H1 (cell line): ENCODE results near the gene ADM. TPM values are rescaled to one million over a fixed set of nuclear protein-coding genes. Genes with fewer than 3 reads are reported as not detected.

Experiments used
- CTCF ChIA-PET: fragments of 300-600 bp; sonication (Branson Sonifier 250); formaldehyde crosslinking; loops from one replicate; lab custom pipeline; 2021; ENCODE audit not compliant: partially characterized antibody; lab: Charles Lee
- POLR2A ChIA-PET: fragments of 300-600 bp; sonication (Branson Sonifier 250); formaldehyde crosslinking; loops from one replicate; lab custom pipeline; 2021; ENCODE audit warnings: inconsistent platforms; ENCODE audit not compliant: partially characterized antibody; lab: Charles Lee
- DNase-seq, 2 experiments: peaks; one replicate each; pipeline versions ENCODE4 v3.0.0 to v3.0.0-alpha.2; 2010 to 2022; ENCODE audit warnings: low spot score in 2 of 2, low read depth in 1 of 2, mixed read lengths in 1 of 2
- FAIRE-seq: peaks from 2 replicates; lab custom pipeline; 2011; peaks lifted over from hg19 to GRCh38; lab: Jason Lieb, UNC
- H2AFZ ChIP-seq: 2 replicates; pipeline ENCODE4 v1.8.1; 2012; ENCODE audit warnings: low read length, inconsistent platforms
- H2AK5ac ChIP-seq: 2 replicates; pipeline ENCODE4 v1.6.1; 2013; ENCODE audit warnings: low read depth, low read length
- H2BK120ac ChIP-seq: replicated peaks from 2 replicates; pipeline ENCODE3; 2013; ENCODE audit warnings: low read depth, low read length, inconsistent platforms
- H2BK12ac ChIP-seq: 2 replicates; pipeline ENCODE4 v1.6.1; 2013; ENCODE audit warnings: low read depth, low read length
- H2BK15ac ChIP-seq: 2 replicates; pipeline ENCODE4 v1.6.1; 2013; ENCODE audit warnings: low read length
- H2BK20ac ChIP-seq: 2 replicates; pipeline ENCODE4 v1.6.1; 2013; ENCODE audit warnings: low read length
- H2BK5ac ChIP-seq: 2 replicates; pipeline ENCODE4 v1.6.1; 2013; ENCODE audit warnings: low read depth, low read length
- H3K14ac ChIP-seq: 2 replicates; pipeline ENCODE4 v1.6.1; 2013; ENCODE audit warnings: inconsistent platforms; ENCODE audit not compliant: insufficient read length
- H3K18ac ChIP-seq: 2 replicates; pipeline ENCODE4 v1.6.1; 2013; ENCODE audit warnings: low read length; ENCODE audit errors: extremely low read depth
- H3K23ac ChIP-seq: 2 replicates; pipeline ENCODE4 v1.6.1; 2013; ENCODE audit warnings: inconsistent platforms; ENCODE audit not compliant: insufficient read length
- H3K23me2 ChIP-seq: 2 replicates; pipeline ENCODE4 v1.6.1; 2013; ENCODE audit warnings: low read depth, low read length
- H3K27ac ChIP-seq: 2 replicates; pipeline ENCODE4 v1.6.1; 2011; ENCODE audit warnings: low read depth, low read length, inconsistent platforms
- H3K27me3 ChIP-seq, 4 experiments: replicated peaks in 1 of 4; 1 replicate in 1 of 4; 2 replicates in 3 of 4; pipeline versions ENCODE4 v1.6.1 to v1.8.1; 2011 to 2013; ENCODE audit warnings: low read length in 3 of 4, mild to moderate bottlenecking in 3 of 4, inconsistent platforms in 2 of 4, mixed read lengths in 2 of 4, moderate library complexity in 1 of 4; ENCODE audit not compliant: control insufficient read depth in 3 of 4, insufficient read depth in 3 of 4; ENCODE audit errors: extremely low read depth in 1 of 4
- H3K36me3 ChIP-seq, 4 experiments: 2 replicates each; pipeline versions ENCODE4 v1.6.1 to v1.8.1; 2011 to 2013; ENCODE audit warnings: mild to moderate bottlenecking in 4 of 4, low read length in 3 of 4, moderate library complexity in 2 of 4, control low read depth in 1 of 4, inconsistent platforms in 1 of 4; ENCODE audit not compliant: insufficient read depth in 4 of 4, control insufficient read depth in 2 of 4
- H3K4ac ChIP-seq: replicated peaks from 2 replicates; pipeline ENCODE3; 2013; ENCODE audit warnings: low read length, low read depth, mixed read lengths, inconsistent platforms; ENCODE audit not compliant: insufficient read length
- H3K4me1 ChIP-seq, 4 experiments: replicated peaks in 1 of 4; 1 replicate in 1 of 4; 2 replicates in 3 of 4; pipeline versions ENCODE4 v1.6.1 to v1.8.1; 2011 to 2013; ENCODE audit warnings: low read length in 3 of 4, inconsistent platforms in 2 of 4, mixed read lengths in 1 of 4; ENCODE audit not compliant: insufficient read depth in 4 of 4, control insufficient read depth in 3 of 4
- H3K4me2 ChIP-seq, 2 experiments: 2 replicates each; pipeline versions ENCODE4 v1.6.1 to v1.8.1; 2011 to 2013; ENCODE audit warnings: low read depth in 2 of 2, low read length in 2 of 2, control low read depth in 1 of 2, inconsistent platforms in 1 of 2, mild to moderate bottlenecking in 1 of 2; ENCODE audit not compliant: insufficient read depth in 1 of 2
- H3K4me3 ChIP-seq, 4 experiments: fragments of 200-600, 300-600 bp in 1 of 4; sonication (generic), shearing (Covaris generic), sonication (Bioruptor Twin) in 1 of 4; 2 replicates each; pipeline versions ENCODE4 v1.5.1 to v1.8.1; 2011 to 2016; ENCODE audit warnings: low read length in 4 of 4, low read depth in 3 of 4, control low read depth in 2 of 4, inconsistent platforms in 2 of 4, mild to moderate bottlenecking in 2 of 4, mixed read lengths in 1 of 4, moderate library complexity in 1 of 4; ENCODE audit not compliant: insufficient read depth in 2 of 4; ENCODE audit errors: extremely low read depth in 1 of 4
- H3K56ac ChIP-seq: replicated peaks from 2 replicates; pipeline ENCODE3; 2013; ENCODE audit warnings: low read depth, mild to moderate bottlenecking, mixed read lengths, low read length, inconsistent platforms; ENCODE audit not compliant: insufficient read length
- H3K79me1 ChIP-seq: 2 replicates; pipeline ENCODE4 v1.6.1; 2013; ENCODE audit warnings: low read depth, low read length, control low read depth
- H3K79me2 ChIP-seq, 2 experiments: 2 replicates each; pipeline versions ENCODE4 v1.6.1 to v1.8.1; 2012 to 2013; ENCODE audit warnings: low read length in 2 of 2, mild to moderate bottlenecking in 2 of 2, inconsistent platforms in 1 of 2; ENCODE audit not compliant: insufficient read depth in 2 of 2, control insufficient read depth in 1 of 2
- H3K9ac ChIP-seq, 4 experiments: replicated peaks in 1 of 4; 1 replicate in 1 of 4; 2 replicates in 3 of 4; pipeline versions ENCODE4 v1.6.1 to v1.8.1; 2011 to 2013; ENCODE audit warnings: low read depth in 3 of 4, low read length in 3 of 4, control low read depth in 2 of 4, mild to moderate bottlenecking in 2 of 4, moderate library complexity in 2 of 4, inconsistent platforms in 1 of 4; ENCODE audit errors: extremely low read depth in 1 of 4
- H3K9me3 ChIP-seq, 2 experiments: 2 replicates each; pipeline versions ENCODE4 v1.6.1 to v1.8.1; 2012 to 2013; ENCODE audit warnings: mild to moderate bottlenecking in 2 of 2, moderate library complexity in 2 of 2, control low read depth in 1 of 2, inconsistent platforms in 1 of 2, low read depth in 1 of 2, low read length in 1 of 2, mixed read lengths in 1 of 2; ENCODE audit not compliant: insufficient read depth in 2 of 2
- H4K20me1 ChIP-seq, 2 experiments: replicated peaks in 1 of 2; 2 replicates each; pipeline versions ENCODE3 to v1.8.1; 2011 to 2013; ENCODE audit warnings: inconsistent platforms in 2 of 2, low read length in 2 of 2, mild to moderate bottlenecking in 1 of 2; ENCODE audit not compliant: insufficient read depth in 2 of 2, control insufficient read depth in 1 of 2
- H4K5ac ChIP-seq: 2 replicates; pipeline ENCODE4 v1.6.1; 2013; ENCODE audit warnings: low read length, low read depth, mixed read lengths, inconsistent platforms; ENCODE audit not compliant: insufficient read length
- H4K8ac ChIP-seq: 2 replicates; pipeline ENCODE4 v1.8.0; 2013; ENCODE audit warnings: mild to moderate bottlenecking, moderate library complexity, low read length, inconsistent platforms; ENCODE audit not compliant: insufficient read depth; ENCODE audit errors: extremely low read depth
- H4K91ac ChIP-seq: replicated peaks from 2 replicates; pipeline ENCODE3; 2013; ENCODE audit warnings: low read length, mixed read lengths, inconsistent platforms; ENCODE audit not compliant: insufficient read length
- BACH1 ChIP-seq: IDR thresholded peaks from 2 replicates; pipeline ENCODE4 v1.6.1; 2012; ENCODE audit warnings: low read length, improper control_type of control experiment
- BRCA1 ChIP-seq: IDR thresholded peaks from 2 replicates; pipeline ENCODE4 v1.6.1; 2012; ENCODE audit warnings: low read depth, low read length, improper control_type of control experiment
- CEBPB ChIP-seq: IDR thresholded peaks from 2 replicates; pipeline ENCODE4 v1.6.1; 2012; ENCODE audit warnings: low read depth, low read length
- CREB1 ChIP-seq: IDR thresholded peaks from 2 replicates; pipeline ENCODE4 v1.6.1; 2012; ENCODE audit warnings: inconsistent platforms
- CTBP2 ChIP-seq: IDR thresholded peaks from 2 replicates; pipeline ENCODE4 v1.7.0; 2011; ENCODE audit warnings: borderline replicate concordance, mild to moderate bottlenecking, moderate library complexity, mixed read lengths, low read length; ENCODE audit not compliant: insufficient read depth, insufficient read length
- CTCF ChIP-seq, 3 experiments: IDR thresholded peaks; 1 replicate in 2 of 3; 2 replicates in 1 of 3; pipeline versions ENCODE4 v1.5.1 to v1.6.1; 2011; ENCODE audit warnings: low read length in 3 of 3, mild to moderate bottlenecking in 3 of 3, inconsistent platforms in 2 of 3, low read depth in 1 of 3, moderate library complexity in 1 of 3; ENCODE audit not compliant: insufficient read depth in 1 of 3; ENCODE audit errors: control extremely low read depth in 1 of 3
- MAFK ChIP-seq: IDR thresholded peaks from 2 replicates; pipeline ENCODE4 v1.6.1; 2012; ENCODE audit warnings: low read depth, mild to moderate bottlenecking, improper control_type of control experiment, low read length
- SIX5 ChIP-seq: IDR thresholded peaks from 2 replicates; pipeline ENCODE4 v1.6.1; 2011; ENCODE audit warnings: mild to moderate bottlenecking, low read depth, low read length
- SRF ChIP-seq: IDR thresholded peaks from 2 replicates; pipeline ENCODE4 v1.6.1; 2011; ENCODE audit warnings: mild to moderate bottlenecking, low read depth, low read length, moderate library complexity
- WGBS, 2 experiments: shearing (Covaris generic) in 1 of 2; methylation state at CpG; one replicate each; pipeline versions ENCODE4 v1.1.6 to v1.1.7; 2013 to 2015; ENCODE audit warnings: low lambda C conversion rate in 2 of 2, mixed read lengths in 2 of 2, inconsistent platforms in 1 of 2, low coverage in 1 of 2, missing lambda C conversion rate in 1 of 2; ENCODE audit not compliant: insufficient replicate concordance in 2 of 2, insufficient coverage in 1 of 2, insufficient read length in 1 of 2; ENCODE audit errors: extremely low coverage in 1 of 2, missing lambda C conversion rate in 1 of 2; 5-methylcytosine and 5-hydroxymethylcytosine counted together
- polyA plus RNA-seq, 7 experiments: library from polyadenylated mRNA; depleted of rRNA in 3 of 7; stranded (reverse) in 5 of 7; unstranded in 2 of 7; fragments of >200 nt in 5 of 7; fragments of 200-250 nt in 2 of 7; gene quantifications; 1 replicate in 5 of 7; 2 replicates in 1 of 7; 4 replicates in 1 of 7; pipeline versions ENCODE4 v1.2.1 to v1.2.3, GENCODE V29; 2011 to 2013; ENCODE audit warnings: missing spikeins in 2 of 7, mixed read lengths in 2 of 7
- total RNA-seq: library from RNA; stranded (reverse); fragmentation: NEBNext Ultra II Directional; extraction: Animal tissue kit (Norgen Biotek cat#: 25700); gene quantifications from 2 replicates; pipeline ENCODE4 v1.2.1, GENCODE V29; 2021

The ADM gene
- total and polyA plus RNA-seq, 2 of the 8 experiments (the other 6 are each of a cell fraction or from before 2014, with no cell fraction given): 94.1 to 95.6 TPM

DNA sequence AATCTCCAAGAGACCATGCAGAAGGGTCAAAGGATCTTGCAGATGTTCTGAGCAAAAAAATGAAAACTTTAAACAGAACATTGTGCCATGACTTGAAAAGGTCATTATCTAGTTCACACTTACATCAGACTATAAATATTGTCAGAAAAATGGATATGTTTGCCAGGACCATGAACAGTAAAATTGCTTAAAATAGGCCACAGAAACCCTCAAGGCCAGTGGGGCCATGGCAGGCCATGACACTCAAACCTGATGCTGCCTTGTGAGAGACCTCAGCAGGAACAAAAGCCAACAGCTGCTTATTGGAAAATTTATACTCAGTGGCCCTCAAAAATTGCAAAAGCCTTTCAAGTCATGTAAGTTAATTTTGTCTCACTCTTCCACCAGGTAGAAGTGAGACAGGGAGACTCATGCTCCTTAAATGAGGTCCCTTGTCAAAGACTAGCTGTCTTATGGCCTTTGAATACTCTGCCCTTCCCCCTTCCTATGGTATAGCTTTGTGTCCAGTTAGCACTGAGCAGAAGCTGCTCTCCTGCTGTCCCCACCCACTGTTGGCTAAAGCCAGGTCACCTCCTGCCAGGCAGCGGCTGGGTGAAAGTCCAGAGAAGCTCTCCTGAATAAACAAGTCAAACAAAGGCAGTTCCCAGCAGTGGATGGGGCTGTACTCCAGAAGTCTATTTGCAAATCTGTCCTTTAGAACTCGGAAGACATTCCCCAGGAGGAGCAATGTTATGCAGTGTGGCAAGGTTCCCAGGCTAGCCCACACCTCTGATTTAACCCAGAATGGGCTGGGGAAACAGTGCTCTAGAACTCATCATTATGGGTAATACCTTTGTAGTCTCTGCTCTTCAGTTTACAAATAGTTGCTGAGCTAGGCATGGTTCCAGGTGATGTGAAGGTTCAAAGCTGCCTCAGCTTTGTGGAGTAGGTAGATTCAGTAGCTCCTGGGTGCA, 21.4 kb downstream of the ADM start:
- no peak overlapping the region for H4K8ac ChIP-seq
- ChIA-PET CTCF (interaction anchor here (0.9 to 3.7 kb wide), 13 partner anchors 8 to 568 kb away, joined by 3 to 20 read pairs (median 4); partner anchors contain the start of gene ADM), POLR2A (interaction anchor here (1.3 to 2.3 kb wide), 5 partner anchors 16 to 26 kb away, joined by 3 to 8 read pairs (median 5); partner anchors contain the start of gene ADM)
- DNase-seq (no peak), FAIRE-seq (no peak)
- H4K91ac ChIP-seq: peak overlapping the region; percentile 31
- no peaks in the 10 kb centered on the region for H3K27me3 ChIP-seq
- H3K18ac ChIP-seq: peak overlapping the region; percentile 29
- no peak overlapping the region for H3K56ac ChIP-seq
- no peaks in the 10 kb centered on the region for H3K36me3 ChIP-seq
- H2BK15ac ChIP-seq: no peak overlapping the region; the same call in 1 of the 2 replicates
- no peak overlapping the region for H3K4me3 ChIP-seq
- H3K23ac ChIP-seq: no peak overlapping the region
- H3K4ac ChIP-seq: peak overlapping the region; percentile 63
- no peak overlapping the region for H3K14ac ChIP-seq
- H2AFZ ChIP-seq: no peak overlapping the region
- peak overlapping the region; percentile 82 for H2BK20ac ChIP-seq
- WGBS, 2 experiments: 82% methylated on average over 2 of the region's 2 CpGs; no CpG with 5 or more reads in 1 of the 2 experiments
- no peaks in the 10 kb centered on the region for H3K79me2 ChIP-seq
- H2AK5ac ChIP-seq: 0 out of 2 replicates have a peak overlapping the region, but pooled peaks have one; percentile 78
- H2BK120ac ChIP-seq: peak overlapping the region; percentile 38
- H3K4me2 ChIP-seq: no peak overlapping the region
- no peaks in the 10 kb centered on the region for H3K9me3 ChIP-seq
- H4K20me1 ChIP-seq: no peaks in the 10 kb centered on the region
- H3K9ac ChIP-seq: no peak overlapping the region
- H4K5ac ChIP-seq: no peak overlapping the region
- H3K27ac ChIP-seq: no peak overlapping the region
- no peaks in the 10 kb centered on the region for H3K79me1 ChIP-seq
- H2BK5ac ChIP-seq: peak overlapping the region; percentile 37; the same call in 1 of the 2 replicates
- H3K4me1 ChIP-seq: peaks cover 3 to 15% (median 8%) of the 10 kb centered on the region in 4 experiments; a peak in 5 of 7 replicates
- H3K23me2 ChIP-seq: no peaks in the 10 kb centered on the region
- peak overlapping the region; percentile 82; the same call in 1 of the 2 replicates for H2BK12ac ChIP-seq
- TF ChIP-seq SRF (no peak), SIX5 (no peak), MAFK (no peak), BRCA1 (no peak), BACH1 (no peak), CTCF (IDR thresholded peaks at IDR 0.05; ENCODE audit: control extremely low read depth in 1 of 3, insufficient read depth in 1 of 3, low read depth in 1 of 3, low read length in 3 of 3) (no peak), CTBP2 (no peak), CEBPB (no peak), CREB1 (no peak)
